Femur (tissue), 1 donor: ENCODE measurements around the gene AZIN2.
"Not testable (repeated sequence)": the region's sequence is repeated elsewhere in the genome, so short reads cannot be mapped to it uniquely, and the experiment has no call there.

ENCODE experiments used
- DNase-seq: peaks from one replicate; pipeline ENCODE4 v3.0.0-alpha.2; 2017

AZIN2 gene

DNA sequence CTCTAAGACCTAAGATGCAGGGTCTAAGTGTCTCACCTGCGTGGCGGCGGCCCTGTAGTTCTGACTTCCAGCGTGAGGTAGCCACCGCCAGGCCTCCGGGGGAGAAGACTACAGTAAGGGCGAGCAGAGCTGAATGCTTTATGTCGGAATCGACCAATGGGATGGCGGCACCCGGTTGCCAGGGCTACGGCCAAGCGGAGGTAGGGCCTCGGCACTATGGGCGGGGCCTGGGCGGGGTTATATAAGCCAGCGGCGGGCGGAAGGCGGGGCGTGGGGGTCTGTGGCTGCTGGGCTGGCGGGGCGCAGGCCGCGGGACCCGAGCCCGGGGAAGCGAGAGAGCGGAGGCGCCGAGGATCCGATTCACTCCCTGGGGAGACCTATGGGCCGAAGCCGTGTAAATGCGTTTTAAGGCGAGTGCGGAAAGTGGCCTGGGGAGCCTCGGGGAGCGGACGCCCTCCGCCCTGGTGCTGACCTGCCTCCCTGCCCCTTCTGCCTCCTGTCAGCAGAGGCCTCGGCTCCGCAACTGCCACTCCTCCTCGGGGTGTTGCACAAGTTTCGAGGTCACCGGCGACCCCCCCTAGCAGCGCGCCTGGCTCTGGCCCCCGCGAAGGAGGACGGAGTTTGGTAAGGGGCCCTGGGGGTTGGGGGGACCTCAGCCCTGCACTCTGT, at the start of gene AZIN2:
TSS of gene AZIN2 (plus strand) at position 269 of the 669 bp plus-strand sequence. CDS start 1,097 bp downstream, outside the sequence.
- DNase-seq, result peak; percentile 98

DNA sequence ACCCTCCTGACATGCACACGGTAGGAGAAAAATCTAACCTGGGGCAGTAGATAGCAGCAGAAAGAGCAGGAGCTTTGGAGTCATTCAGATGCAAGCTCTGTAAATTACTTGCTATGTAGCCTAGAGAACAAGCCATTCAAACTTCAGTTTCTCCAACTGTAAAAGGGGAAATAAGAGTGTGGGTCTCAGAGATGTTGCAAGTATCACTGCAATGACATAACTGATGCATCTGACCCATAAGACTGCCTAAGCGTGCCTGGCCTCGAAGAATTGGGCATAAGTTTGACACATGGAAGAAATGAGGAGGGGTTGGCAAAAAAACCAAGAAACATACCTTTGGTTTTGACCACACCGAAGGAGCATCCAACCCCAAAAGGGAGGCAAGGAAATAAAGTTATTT, 49.4 kb upstream of the AZIN2 start:
- no peak for DNase-seq

DNA sequence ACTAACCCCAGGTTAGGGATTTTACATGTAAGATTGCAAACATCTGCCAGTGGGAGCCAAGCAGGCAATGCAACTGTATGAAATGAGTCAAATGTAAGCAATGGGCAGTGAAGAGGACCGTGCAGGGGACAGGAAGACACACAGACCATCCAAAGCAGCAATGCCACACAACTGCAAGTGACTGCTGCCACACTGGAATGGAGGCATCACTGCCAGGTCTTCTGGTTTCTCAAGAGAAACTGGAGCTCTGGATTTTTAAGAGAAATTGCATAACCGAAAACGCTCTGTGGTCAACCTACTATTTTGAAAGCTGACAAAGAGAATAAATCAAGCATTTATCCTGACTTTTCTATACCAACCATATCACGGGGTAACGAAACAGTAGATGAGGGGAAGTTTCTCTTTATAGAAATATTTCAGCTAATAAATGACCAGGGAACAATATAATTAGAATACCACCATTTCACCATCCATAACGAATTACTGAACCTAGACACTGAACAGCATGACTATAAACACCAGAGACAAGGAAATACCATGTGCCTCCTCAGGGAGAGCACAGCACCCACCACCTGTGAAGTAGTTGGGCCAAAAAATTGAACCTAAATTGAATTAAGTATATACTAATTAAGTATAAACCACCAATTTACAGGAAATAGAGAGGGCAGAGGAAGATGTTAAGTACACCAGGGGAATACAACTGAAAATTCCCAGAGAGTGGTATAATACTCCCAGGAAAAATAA, 48.7 kb upstream of the AZIN2 start:
- DNase-seq, result no peak

DNA sequence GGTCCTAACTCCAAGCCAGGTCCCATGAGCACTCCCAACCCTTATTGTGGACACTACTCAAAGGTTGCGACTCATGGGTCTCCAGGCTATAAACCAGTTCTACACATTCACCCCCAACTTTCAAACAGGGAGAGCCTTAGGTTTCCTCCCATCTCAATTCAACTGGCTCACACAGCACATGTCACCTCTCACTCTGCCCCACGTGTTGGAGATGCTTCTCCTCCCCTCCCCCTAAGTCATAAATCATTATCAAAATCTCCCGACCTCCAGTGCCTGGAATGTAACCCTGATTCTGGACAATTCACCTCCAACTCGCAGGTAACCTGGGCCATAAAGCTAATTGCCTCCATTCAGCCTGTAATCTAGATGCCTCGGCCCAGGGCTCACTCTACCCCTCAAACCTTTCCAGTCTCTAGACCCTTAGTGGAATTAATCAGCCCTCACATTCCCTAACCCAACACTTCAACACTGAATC, 44.9 kb upstream of the AZIN2 start:
- no peak for DNase-seq

DNA sequence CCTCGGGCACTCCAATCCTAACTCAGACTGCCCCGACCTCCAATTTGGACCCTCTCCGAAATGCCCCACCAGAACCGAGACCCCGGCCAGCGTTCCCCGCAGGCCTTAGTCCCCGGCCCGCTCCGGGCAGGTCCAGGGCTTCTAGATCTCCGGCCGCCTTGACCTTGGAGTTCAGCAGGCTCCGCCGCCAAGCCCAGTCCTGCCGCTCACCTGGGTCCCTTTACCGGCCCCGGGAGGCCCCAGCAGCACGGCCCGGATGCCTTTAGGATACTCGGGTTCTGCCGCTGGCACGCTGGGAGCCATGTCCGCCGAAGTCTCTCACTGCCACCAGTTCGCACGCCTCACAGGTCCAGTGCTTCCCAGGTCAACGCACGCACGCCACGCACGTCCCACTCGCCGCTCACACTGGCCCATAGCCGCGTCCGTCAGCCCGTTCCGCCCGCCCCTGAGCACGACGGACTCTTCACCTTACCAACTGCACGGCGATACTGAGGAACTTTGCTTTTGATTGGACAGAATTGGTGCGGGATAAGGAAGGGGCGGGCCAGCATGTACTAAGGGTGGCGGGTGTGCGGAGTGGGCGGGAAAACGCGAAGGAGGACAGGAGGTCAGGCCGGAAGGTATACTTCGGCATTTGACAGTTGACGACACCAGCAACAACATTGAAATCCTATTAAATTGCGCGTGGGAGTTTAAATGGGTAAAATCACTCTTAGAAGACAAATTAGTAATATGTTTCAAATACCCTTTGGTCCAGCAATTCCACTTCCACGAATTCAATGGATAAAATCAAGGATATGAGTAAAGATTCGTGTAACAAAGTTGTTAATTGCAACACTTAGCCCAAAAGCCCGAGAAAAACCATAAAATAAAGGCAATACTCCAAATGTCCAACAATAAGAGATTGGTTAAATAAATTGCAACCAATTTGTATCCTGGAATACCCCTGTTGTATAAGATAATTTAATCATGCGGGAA, 44.1 kb upstream of the AZIN2 start, which contains the start of gene AK2:
TSS of gene AK2 (minus strand) at position 358 of the 978 bp plus-strand sequence. CDS start at position 303, 55 bp downstream.
- peak; percentile 98 for DNase-seq

DNA sequence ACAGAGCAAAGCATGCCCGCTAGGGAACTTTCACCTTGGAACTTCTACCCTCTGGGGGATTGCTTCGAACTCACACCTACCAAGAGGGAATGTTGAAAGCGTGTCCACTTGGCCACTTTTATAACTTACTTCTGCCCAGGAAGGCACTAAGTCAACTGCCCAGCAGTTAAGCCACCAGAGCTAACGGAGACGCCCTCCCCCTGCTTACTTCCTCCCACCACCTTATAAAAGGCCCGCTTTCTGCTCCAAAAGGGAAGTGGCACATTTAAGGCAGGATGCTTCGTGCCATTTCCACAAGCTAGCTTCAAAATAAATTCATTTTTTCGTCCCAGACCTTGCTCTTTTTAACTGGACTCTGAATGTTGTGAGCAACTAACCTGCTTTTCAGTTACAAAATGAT, 41.1 kb upstream of the AZIN2 start:
- DNase-seq, result no peak

DNA sequence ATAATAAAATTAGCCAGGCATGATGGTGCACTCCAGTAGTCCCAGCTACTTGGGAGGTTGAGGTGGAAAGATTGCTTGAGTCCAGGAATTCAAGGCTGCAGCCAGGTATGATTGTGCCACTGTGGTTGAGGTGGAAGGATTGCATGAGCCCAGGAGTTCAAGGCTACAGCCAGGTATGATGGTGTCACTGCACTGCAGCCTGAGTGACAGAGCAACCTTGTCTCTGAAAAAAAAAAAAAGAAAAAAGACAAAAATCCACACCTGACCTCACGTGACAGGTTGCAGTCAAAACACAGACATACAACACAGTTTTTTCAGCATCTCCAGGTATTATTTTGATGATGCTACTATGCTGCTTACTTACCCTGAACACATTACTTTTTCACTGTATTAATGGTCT, 39.9 kb upstream of the AZIN2 start:
- DNase-seq, result no peak

DNA sequence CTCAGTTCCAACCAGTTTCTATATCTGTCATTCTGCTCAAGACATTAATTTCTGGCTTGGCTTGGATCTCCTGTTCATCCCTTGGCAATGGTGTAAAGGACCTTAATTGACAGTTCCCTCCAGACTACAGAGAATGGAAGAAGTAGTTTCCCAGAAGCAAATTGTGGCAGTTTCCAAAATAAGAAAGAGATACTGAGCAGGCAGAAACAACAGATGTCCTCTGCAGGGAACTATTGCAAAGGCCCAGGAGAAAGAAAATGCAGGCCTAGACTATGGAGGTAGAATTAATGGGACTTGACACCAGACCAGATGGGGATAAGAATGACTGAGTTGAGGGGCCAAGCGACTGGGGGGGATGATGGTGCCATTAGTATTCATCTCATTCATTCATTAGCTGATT, 38.1 kb upstream of the AZIN2 start:
- DNase-seq, result no peak

DNA sequence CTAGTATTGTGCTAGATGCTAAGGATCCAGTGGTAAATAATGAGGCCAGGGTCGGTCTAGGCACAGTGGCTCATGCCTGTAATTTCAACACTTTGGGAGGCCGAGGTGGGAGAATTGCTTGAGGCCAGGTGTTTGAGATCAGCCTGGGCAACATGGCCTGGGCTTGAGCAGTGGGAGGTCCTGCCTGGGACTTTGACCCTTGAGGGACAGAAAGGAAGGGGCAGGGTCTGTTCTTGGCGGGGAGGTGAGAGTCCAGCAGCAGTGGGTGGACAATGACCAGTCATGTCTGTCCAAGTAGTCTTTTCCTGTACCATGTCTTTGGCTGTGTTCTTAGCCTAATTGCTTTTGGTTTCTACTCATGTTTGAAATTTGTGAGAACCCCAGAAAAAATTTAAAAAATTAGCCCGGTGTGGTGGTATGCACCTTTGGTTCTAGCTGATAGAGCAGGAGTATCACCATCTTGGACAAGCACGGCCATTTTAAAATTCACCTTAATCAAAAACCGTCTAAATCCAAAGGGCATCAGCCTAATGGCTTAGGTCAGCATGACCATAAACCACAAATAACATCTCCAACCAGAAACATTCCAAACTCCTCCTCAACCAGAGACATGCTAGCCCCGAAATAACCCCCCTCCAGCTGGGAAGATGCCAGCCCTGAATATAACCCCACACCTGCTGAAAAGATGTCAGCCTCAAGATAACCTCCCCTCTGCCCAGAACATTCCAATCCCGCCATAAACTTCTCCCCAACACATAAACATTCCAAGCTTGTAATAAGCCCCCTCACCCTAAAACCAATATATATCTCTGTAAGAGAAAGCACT, 37.5 kb upstream of the AZIN2 start:
- DNase-seq, result peak; percentile 30

DNA sequence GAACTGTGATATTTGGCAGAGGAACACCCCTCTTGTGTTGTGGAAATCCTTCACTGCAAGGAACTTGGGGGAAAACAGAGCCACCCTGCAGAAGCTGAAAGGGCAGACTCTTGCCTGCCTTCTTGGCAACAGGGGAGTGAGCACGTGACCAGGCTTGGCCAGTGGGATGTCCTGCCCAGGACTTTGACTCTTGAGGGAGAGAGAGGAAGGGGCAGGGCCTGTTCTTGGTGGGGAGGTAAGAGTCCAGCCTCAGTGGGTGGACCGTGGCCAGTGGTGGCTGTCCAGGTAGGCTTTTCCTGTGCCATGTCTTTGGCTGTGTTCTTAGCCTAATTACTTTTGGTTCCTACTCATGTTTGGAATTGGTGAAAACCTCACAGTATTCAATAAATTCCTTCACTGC, 35.7 kb upstream of the AZIN2 start:
- DNase-seq, result peak; percentile 35

DNA sequence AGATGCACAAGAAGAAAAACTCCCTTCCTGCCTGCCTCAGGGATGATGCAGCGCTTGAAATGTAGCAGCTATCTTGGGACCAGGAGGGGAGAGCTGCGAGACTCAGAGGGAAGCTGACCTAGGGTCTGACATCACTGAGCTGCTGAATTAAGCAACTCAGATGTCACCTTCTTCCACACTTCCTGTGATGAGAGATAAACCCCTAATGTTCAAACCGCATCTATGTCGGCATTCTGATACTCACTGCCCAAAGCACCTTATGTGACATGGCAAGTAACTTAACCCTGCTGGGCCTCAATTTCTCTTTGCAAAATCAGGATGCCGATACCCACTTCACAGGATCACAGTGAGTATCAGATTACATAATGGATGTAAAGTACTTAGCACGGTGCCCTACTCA, 35.1 kb upstream of the AZIN2 start:
- peak; percentile 26 for DNase-seq

DNA sequence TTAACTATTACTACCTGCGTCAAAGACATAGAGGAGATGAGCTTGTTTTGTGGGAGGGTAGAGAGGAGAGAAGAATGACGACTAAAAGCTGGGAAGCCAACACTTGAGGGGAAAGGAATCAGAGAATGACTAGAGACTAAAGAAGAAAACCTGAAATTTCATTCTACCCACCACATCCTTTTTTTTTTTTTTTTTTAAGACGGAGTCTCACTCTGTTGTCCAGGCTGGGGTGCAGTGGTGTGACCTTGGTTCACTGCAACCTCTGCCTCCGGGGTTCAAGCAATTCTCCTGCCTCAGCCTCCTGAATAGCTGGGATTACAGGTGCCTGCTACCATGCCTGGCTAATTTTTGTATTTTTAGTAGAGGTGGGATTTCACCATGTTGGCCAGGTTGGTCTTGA, 34.7 kb upstream of the AZIN2 start:
- DNase-seq, result not testable (repeated sequence)

DNA sequence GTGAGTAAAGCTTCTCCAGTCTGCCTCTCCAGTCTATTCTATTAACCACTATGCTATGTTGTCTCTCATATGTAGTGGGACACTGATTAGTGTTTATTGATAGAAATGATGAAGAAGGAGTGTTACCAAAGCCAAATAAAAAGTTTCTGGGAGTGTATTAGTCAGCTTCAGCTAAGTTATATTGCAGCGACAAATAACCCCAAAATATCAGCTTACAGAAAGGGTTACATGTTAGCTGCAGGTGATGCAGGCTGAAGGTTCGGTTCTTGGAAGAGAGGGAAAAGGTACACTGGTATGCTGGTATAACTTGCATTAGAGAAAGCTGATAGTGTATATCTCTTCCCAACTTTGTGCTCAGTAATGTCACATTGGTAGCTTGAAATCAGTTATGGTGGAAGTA, 33.7 kb upstream of the AZIN2 start:
- DNase-seq, result no peak

DNA sequence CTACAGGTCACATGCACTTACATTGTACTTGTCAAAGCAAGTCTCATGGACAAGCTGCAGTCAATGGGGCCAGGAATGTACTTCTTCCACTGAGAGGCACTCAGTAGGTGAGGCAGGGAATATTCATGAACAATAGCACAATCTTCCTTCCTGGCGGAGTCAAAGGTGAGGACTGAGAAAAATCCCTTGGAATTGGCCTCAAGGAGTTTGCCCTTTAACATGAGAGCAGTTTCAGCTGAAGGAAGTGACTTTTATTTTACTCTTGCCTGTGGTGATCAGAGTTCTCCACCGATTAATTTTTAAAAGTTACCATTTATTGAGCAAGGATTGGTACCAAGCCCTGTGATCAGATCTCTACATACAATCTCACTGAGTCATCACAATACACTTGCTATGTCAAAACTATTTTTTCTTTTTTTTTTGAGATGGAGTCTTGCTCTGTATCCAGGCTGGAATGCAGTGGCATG, 33.1 kb upstream of the AZIN2 start:
- no peak for DNase-seq

DNA sequence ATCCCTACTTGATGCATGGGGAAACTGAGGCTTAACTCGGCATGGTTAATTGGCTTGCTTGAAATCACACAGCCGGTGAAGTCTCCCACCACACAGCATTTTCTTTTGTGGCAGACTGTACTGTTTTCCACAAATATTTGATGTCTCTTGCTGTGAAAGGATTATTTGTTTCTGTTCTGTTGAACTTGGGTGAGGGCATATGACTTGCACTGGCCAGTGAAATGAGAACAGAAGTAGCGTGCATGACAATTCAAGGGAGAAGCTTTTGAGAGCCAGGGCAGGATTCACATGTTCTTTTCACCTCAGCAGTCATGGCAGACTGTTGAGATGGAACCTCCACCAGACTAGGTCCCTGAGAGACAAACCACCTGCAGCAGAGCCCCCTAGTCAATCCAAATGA, 32.5 kb upstream of the AZIN2 start:
- no peak for DNase-seq

DNA sequence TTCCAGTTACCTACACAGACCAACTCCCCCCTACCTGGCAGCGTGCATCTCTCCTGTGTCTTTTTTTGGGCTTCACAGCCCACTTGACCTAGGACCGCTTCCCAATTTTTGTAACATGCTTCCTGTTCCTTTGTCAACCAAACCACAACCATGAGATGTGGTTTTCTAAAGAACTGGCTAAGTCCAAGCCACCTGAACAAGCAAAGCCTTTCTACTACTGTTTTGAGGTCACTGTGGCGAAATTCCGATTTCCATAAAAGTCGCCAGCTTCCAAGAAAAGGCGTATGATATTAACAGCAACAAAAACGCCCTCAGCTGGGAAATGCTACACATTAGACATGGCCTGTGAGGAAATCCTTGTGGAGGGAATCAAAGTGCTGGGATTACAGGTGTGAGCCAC, 31.6 kb upstream of the AZIN2 start:
- no peak for DNase-seq

DNA sequence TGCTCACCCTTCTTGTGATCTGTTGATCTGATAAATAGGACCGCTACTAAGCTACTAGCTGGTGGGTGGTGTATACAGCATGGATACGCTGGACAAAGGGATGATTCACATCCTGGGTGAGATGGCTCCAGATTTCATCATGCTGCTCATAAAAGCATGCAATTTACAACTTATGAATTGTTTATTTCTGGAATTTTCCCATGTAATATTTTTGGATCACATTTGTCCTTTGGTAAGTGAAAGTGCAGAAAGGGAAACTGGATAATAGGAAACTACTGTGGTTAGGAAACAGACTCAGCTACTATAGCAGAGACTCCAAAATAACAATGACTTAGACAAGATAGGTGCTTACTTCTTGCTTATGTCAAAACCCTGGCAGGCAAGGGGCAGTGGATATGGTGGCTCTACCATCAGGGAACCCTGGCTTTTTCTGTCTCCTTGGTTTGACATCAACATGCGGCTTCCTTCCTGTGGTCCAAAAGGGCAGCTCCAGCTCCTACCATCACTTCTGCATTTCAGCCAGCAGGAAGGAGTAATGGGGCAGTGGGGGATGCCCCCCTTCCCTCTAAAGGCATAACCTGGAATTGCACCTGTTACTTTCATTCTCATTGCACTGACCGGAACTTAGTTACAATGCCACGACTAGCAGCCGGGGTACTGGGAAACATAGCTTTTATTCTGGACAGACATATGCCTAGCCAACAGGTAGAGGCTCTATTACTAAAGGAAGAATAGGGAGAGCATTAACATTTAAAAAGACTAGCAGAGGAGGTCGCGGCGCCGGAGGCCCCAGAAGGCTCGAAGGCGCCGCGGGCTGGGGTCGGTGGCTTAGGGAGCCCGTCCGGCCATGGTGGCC, 30.5 kb upstream of the AZIN2 start:
- DNase-seq, result no peak

DNA sequence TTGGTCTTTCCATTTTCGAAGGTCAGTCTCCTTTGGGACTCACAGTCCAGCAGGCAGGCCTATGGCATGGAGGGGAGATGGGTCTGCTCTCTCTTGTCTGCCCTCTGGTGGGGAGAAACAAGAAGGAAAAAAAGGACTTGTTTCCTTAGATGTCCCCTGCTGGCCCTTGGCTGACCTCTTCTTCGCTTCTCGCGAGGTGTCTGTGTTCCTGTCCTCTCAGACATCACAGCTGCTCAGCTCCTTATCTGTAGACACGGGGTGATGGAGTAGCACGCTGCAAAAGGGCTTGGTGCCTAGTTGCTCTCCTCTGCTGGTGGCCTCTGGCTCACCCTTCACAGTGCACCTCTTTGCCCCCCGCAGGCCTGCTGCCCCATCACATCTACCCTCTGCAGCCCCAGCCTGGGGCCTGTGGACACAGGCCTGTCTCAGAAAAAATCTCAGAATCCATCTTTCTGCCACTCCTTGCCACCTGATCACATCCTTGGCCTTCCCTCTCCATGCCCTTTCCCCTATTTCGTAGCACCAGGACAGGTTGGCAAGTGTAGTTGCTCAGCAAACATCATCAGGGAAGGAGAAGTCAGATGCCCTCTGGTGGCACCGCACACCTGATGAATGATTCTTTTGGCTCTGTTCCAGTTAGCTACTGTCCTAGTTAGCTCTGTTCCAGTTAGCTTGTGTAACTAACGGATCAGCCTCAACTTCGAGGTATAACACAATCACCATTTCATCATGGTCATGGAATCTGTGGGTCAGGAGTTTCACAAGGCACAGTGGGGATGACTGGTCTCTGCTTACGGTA, 25.5 kb upstream of the AZIN2 start:
- peak; percentile 85 for DNase-seq

DNA sequence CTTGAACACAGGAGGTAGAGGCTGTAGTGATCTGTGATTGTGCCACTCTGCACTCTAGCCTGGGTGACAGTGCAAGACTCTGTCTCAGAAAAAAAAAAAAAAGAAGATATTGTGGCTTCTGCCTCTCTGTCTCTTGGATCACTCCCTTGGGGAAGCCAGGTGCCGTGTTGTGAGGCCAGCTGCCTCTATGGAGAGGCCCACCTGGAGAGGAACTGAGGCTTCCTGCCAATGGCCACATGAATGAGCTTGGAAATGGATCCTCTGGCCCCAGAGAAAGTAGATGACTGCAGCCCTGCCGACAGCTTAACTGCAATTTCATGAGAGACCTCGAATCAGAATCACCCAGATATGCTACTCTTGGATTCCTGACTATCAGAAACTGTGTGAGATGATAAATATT, 24.5 kb upstream of the AZIN2 start:
- DNase-seq, result no peak

DNA sequence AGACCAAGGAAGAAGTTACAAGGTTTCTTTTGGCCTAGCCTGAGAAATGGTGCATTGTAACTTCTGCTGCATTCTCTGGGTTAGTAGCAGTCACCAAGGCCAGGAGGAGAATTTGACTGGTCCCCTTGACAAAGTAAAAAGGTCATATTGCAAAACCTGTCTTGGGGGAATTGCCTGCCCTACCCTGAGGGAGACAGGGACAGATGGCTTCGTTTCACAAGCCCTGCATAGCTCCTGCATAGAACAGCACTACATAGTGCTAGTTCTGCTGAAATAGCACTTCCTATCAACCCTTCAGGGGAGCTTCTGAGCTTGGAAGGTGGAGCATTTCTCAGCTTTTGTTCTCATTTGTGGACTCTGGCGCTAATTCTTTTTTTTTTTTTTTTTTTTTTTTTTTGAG, 23.9 kb upstream of the AZIN2 start:
- DNase-seq, result no peak
